Measurements from ENCODE around the gene SKAP1.

DNA sequence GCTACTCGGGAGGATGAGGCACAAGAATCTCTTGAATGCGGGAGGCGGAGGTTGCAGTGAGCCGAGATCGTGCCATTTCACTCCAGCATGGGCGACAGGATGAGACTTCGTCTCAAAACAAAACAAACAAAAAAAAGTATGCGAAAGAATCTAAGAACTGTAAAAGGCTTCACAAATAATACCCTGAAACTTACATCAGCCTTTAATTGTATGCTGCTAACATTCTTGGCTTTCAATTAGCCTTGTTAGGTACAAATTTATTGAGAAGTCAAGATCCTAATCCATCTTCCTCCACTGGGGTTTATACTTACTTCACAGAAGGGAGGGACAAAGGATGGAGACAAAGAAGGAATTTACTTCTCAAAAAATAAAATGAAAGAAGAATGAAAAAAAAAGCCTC lies 239.1 kb downstream of the SKAP1 start:
- TF ChIP-seq, protein P1, sequence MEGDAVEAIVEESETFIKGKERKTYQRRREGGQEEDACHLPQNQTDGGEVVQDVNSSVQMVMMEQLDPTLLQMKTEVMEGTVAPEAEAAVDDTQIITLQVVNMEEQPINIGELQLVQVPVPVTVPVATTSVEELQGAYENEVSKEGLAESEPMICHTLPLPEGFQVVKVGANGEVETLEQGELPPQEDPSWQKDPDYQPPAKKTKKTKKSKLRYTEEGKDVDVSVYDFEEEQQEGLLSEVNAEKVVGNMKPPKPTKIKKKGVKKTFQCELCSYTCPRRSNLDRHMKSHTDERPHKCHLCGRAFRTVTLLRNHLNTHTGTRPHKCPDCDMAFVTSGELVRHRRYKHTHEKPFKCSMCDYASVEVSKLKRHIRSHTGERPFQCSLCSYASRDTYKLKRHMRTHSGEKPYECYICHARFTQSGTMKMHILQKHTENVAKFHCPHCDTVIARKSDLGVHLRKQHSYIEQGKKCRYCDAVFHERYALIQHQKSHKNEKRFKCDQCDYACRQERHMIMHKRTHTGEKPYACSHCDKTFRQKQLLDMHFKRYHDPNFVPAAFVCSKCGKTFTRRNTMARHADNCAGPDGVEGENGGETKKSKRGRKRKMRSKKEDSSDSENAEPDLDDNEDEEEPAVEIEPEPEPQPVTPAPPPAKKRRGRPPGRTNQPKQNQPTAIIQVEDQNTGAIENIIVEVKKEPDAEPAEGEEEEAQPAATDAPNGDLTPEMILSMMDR (IDR thresholded peaks at IDR 0.05) = no peak
- no peak for TF ChIP-seq POLR2A (IDR thresholded peaks at IDR 0.05)

Data from heart left ventricle (tissue), 13 donors.